AG09319 (cell line): ENCODE data around the gene DSTN.

Experiments
- DNase-seq: peaks from one replicate; pipeline ENCODE4 v3.0.0-alpha.2; 2010; ENCODE audit warnings: low read depth; ENCODE audit errors: extremely low read depth
- CTCF ChIP-seq: IDR thresholded peaks from 2 replicates; pipeline ENCODE4 v1.5.1; 2011; ENCODE audit warnings: low read depth, mild to moderate bottlenecking, inconsistent platforms, low read length, moderate library complexity

DSTN gene

GRCh38 chr20:17559338-17559737, 10.5 kb upstream of the DSTN start:
- TF ChIP-seq CTCF = no peak
- no peak for DNase-seq

DNA sequence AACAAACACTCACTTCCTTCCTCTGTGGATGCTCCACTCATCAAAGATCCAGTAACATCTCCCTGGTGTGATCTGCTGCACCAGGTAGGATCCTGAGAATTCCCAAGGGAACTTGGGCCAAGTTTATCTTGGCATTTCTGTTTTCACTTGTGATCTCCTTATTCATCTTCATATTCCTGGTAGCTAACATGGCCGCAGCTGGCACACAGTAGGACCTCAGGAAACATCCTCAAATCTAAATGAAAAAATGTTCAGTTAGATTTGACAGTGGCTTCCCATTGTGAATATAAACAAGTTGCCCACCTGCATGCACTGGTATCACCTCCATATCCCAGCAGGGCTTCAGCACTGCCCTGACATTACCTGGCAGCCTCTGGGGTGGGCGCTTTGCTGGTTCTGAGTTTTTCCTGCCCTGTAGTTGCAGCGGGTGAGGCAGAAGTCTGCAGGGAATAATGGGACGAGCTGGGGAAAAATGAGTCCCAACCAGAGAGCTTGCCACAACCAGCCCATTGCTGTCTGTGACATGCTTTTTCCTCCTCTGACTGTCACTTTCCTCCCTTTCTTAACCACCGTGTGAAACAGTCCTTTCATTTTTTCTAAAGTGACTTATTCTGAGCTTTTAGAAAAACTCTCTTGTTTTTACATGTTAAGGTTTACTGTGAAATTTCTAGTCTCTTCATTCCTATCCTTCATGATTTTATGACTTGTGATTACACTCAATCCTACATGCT, 9.4 kb upstream of the DSTN start:
- TF ChIP-seq CTCF = no peak
- DNase-seq = no peak

DNA sequence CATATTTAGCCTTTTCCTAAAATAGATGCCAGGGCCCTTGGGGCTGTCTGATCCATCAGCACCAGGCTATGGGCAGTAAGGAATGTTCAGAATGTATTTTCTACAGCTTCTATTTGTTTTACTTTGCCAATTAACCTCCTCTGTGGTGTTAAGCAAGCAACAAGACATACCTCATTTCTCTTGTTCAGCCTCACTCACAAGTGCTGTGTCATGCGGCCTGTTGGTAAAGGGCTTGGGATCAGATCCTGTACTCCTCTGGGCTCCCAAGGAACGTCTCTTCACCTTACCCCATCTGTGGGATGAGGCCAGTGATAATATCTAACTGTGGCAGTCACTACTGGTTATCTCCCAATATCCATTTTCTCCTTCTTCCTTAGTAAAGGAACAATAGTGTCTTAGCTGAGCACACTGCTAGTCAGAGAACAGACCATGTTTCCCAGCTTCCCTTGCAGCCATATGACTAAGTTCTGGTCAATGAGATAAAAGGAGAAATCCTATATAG, 7.0 kb upstream of the DSTN start:
- DNase-seq = no peak
- TF ChIP-seq CTCF = no peak

GRCh38 chr20:17565169-17565845, 4.6 kb upstream of the DSTN start:
- TF ChIP-seq CTCF = no peak
- no peak for DNase-seq

GRCh38 chr20:17566345-17566744, 3.5 kb upstream of the DSTN start:
- DNase-seq = no peak
- no peak for TF ChIP-seq CTCF

GRCh38 chr20:17568045-17568788, 1.7 kb upstream of the DSTN start:
- no peak for TF ChIP-seq CTCF
- no peak for DNase-seq
